ENCODE measurements around the gene GAP43.

DNA sequence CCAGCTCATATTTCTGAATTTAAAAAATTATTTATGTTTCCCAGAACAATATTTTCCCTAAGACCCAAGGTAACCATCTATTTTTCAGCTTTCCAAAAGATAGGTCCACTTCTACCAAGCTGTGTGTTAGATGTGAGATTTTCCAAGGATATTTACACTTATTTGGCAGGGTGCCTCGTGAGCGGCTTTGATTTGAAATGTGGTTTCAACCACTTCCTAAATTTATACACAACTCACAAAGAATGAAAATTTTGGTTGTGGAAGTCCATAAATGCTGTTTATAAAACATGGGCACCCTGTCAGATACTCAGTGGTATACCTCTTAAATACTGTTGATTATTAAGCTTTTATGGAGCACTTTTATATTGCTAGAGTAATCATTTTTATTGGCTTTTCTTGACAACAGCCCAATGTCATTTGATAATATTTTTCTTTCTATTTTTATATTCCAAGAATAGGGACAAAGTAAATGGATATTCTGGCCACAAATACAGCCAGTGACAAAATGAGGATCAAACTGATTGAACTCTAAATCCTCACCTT lies 57.6 kb downstream of the GAP43 start:
- TF ChIP-seq POLR2A (IDR thresholded peaks at IDR 0.05), result no peak
- TF ChIP-seq, protein P1, sequence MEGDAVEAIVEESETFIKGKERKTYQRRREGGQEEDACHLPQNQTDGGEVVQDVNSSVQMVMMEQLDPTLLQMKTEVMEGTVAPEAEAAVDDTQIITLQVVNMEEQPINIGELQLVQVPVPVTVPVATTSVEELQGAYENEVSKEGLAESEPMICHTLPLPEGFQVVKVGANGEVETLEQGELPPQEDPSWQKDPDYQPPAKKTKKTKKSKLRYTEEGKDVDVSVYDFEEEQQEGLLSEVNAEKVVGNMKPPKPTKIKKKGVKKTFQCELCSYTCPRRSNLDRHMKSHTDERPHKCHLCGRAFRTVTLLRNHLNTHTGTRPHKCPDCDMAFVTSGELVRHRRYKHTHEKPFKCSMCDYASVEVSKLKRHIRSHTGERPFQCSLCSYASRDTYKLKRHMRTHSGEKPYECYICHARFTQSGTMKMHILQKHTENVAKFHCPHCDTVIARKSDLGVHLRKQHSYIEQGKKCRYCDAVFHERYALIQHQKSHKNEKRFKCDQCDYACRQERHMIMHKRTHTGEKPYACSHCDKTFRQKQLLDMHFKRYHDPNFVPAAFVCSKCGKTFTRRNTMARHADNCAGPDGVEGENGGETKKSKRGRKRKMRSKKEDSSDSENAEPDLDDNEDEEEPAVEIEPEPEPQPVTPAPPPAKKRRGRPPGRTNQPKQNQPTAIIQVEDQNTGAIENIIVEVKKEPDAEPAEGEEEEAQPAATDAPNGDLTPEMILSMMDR (IDR thresholded peaks at IDR 0.05), result no peak
